H1 (cell line): ENCODE measurements around the gene TDRD3. TPM values are rescaled to one million over a fixed set of nuclear protein-coding genes. Genes with fewer than 3 reads are reported as not detected.

Source experiments
- HDAC6 ChIP-seq: IDR thresholded peaks from one replicate; pipeline ENCODE4 v1.7.1; 2012; ENCODE audit warnings: low read depth, mild to moderate bottlenecking, inconsistent platforms, low read length, moderate library complexity
- JUN ChIP-seq: IDR thresholded peaks from 2 replicates; pipeline ENCODE4 v1.6.1; 2011; ENCODE audit warnings: low read depth, mild to moderate bottlenecking, improper control_type of control experiment, low read length
- KDM5A ChIP-seq: fragments of 200-600 bp; IDR thresholded peaks from 2 replicates; pipeline ENCODE4 v1.7.1; 2012; ENCODE audit warnings: mild to moderate bottlenecking, low read length, inconsistent platforms, mixed read lengths
- MAFK ChIP-seq: IDR thresholded peaks from 2 replicates; pipeline ENCODE4 v1.6.1; 2012; ENCODE audit warnings: low read depth, mild to moderate bottlenecking, improper control_type of control experiment, low read length
- POLR2A ChIP-seq, 2 experiments: IDR thresholded peaks; 1 replicate in 1 of 2; 2 replicates in 1 of 2; pipeline ENCODE4 v1.6.1; 2011; ENCODE audit warnings: low read depth in 2 of 2, low read length in 2 of 2, mild to moderate bottlenecking in 2 of 2; ENCODE audit errors: control extremely low read depth in 1 of 2
- polyA plus RNA-seq, 7 experiments: library from polyadenylated mRNA; depleted of rRNA in 3 of 7; stranded (reverse) in 5 of 7; unstranded in 2 of 7; fragments of >200 nt in 5 of 7; fragments of 200-250 nt in 2 of 7; gene quantifications; 1 replicate in 5 of 7; 2 replicates in 1 of 7; 4 replicates in 1 of 7; pipeline versions ENCODE4 v1.2.1 to v1.2.3, GENCODE V29; 2011 to 2013; ENCODE audit warnings: missing spikeins in 2 of 7, mixed read lengths in 2 of 7
- total RNA-seq: library from RNA; stranded (reverse); fragmentation: NEBNext Ultra II Directional; extraction: Animal tissue kit (Norgen Biotek cat#: 25700); gene quantifications from 2 replicates; pipeline ENCODE4 v1.2.1, GENCODE V29; 2021

TDRD3 gene
- total and polyA plus RNA-seq, 2 of the 8 experiments (the other 6 are each of a cell fraction or from before 2014, with no cell fraction given) = 2.5 to 14.7 TPM

GRCh38 chr13:60608954-60609353 is 211.9 kb downstream of the TDRD3 start (continued):
- TF ChIP-seq POLR2A (IDR thresholded peaks at IDR 0.05; ENCODE audit: control extremely low read depth in 1 of 2, low read depth in 2 of 2, low read length in 2 of 2) (no peak), KDM5A (no peak), JUN (no peak), HDAC6 (no peak), MAFK (no peak)
